CD4-positive, alpha-beta T cell treated with Interleukin-1 beta for 1 hour (primary cell): Measurements from ENCODE around the gene NECTIN3.
A peak's percentile ranks its signal among the peaks of the same experiment; 100 is the strongest.

Experiments
- DNase-seq, 2 donors: peaks; one replicate each; pipeline ENCODE4 v3.0.0-alpha.2; 2020 to 2022

Gene NECTIN3, protein sequence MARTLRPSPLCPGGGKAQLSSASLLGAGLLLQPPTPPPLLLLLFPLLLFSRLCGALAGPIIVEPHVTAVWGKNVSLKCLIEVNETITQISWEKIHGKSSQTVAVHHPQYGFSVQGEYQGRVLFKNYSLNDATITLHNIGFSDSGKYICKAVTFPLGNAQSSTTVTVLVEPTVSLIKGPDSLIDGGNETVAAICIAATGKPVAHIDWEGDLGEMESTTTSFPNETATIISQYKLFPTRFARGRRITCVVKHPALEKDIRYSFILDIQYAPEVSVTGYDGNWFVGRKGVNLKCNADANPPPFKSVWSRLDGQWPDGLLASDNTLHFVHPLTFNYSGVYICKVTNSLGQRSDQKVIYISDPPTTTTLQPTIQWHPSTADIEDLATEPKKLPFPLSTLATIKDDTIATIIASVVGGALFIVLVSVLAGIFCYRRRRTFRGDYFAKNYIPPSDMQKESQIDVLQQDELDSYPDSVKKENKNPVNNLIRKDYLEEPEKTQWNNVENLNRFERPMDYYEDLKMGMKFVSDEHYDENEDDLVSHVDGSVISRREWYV

DNA sequence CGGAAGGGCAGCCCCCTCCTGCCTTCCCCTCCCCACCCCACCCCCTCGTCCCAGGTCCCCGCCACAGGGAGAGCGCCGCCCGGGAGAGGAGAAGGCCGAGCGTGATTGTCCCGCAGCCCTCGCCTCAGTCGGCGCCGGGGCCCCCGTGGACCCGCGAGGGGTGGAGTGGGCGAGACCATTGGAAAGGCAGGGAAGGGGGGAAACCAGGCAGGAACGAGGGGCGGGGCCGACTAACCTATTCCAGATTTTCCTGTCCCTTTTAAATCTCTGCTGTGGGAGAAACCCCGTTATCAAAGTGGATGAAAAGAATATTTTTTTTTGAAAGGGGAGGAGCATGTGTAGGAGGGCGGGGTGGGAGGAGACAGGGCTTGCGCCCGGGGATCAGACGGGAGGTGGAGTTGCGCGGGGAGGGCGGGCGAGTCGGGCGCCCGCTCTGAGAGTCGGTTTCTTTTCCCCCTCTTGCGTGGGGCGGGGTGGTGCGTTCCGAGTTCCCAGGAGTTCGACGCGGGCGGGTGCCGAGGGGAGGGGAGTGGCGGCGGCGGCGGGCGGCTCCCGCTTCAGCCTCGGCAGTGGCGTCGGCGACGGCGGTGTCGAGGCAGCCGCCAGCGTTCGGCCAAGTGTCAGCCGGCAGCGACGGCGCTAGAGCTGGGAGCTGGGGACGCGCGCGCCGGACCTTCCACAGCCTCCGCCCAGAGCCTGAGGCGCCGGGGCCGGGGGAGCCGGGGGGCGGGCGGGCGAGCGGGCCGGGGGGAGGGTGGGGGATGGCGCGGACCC is at the start of gene NECTIN3:
TSS of gene NECTIN3 (plus strand) at position 560 of the 774 bp plus-strand sequence. CDS start at position 762, 202 bp downstream.
- peak; percentile 84 to 91 for DNase-seq

DNA sequence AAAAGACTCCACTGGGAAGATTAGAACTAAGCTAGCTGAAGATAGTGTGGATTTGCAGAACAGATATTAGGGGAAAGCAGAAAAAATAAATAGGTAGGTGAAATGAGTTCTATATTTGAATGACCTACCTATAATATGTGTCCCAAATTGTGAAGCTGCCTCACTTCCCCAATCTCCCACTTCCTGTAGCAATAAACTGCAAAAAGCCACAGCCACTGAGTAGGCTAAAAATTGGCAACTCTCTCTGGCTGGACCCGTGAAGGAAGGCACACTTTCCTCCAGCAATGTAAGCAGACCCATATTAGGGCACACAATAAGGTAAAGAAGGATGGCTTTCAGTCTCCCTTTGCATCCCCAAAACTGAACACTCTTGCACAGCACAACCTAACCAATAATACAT is 43.7 kb upstream of the NECTIN3 start:
- DNase-seq: no peak

DNA sequence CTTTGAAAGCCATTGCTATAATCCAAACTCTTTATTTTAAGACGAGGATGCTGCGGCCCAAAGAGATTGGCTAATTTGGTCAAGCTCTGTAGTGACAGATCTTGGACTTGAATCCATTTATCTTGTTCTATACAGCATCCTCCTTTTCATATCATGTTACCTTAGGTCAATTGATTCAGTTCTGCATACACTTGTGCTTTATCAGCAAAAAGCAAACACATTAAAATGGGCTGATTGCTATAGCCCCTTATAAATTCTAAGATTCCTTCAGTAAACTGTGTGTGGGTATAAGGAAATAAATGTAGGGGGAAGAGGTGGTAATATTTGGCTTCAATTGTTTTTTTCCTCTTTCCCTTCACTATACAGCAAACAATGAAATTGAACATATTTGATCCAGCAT is 40.1 kb upstream of the NECTIN3 start:
- no peak for DNase-seq

DNA sequence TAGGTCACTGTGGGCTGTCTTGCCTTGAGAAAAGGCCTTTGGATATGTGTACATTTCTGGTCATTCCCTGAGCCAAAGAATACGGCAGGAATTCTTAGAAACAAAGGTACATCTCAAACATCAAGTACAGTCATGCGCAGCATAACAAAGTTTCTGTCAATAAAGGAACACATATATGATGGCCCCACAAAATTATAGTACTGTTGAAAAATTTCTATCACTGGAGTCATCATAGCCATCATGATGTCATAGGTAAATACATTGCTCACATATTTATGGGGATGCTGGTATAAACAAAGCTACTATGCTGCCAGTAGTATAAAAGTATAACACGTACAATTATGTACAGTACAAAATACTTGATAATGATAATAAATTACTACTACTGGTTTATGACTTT is 38.9 kb upstream of the NECTIN3 start:
- DNase-seq: no peak

DNA sequence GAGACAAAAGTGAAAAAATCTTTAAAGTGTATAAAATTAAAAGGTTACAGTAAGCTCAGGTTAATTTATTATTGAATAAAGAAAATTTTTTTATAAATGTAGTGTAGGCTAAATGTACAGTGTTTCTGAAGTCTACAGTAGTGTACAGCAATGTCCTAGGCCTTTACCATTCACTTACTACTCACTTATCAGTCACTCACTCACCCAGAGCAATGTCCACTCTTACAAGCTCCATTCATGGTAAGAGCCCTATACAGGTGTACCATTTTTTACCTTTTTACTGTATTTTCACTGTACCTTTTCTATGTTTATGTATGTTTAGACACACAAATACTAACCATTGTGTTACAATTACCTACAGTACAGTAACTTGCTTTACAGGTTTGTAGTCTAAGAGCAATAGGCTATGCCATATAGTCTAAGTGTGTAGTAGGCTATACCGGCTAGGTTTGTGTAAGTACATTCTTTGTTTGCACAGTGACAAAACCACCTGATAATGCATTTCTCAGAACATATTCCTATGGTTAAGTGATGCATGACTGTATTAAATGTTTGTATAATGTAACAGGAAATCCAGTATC is 38.1 kb upstream of the NECTIN3 start:
- no peak for DNase-seq

DNA sequence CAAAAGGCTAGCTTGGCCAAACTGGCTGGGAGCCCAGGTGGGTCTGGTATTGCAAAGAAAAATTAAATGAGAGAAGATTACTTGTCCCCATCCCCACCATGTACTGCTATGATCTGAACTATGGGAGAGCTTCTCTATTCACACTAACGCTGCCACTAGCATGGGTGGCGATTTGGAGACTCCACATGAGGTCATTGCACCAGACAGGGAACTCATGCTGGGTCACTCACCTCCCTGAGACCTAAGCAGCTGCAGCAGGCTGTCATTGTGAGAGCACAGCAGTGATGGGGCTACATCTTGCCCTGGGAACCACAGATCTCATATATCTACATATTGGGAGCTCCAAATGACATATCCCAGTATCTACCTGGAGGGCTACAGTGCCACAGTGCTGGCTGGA is 36.3 kb upstream of the NECTIN3 start:
- no peak for DNase-seq

DNA sequence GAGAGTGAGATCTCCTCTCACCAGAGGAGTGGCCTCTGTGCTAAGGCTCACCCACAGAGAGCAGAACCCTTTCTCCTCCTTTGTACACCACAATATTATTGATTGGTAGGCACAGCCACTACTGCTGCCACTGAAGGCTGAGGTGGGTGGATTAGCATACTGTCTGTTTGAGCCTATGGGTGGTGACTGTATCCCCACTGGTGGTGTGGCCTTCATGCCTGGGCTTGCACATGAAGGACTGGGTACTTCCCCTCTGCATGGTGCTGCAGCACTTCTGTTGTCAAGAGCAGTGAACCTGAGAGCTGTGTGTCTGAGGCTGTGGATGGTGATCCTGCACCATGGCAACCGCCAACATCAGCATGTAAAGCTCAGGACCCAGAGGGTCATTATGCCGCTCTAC is 35.7 kb upstream of the NECTIN3 start:
- no peak for DNase-seq

DNA sequence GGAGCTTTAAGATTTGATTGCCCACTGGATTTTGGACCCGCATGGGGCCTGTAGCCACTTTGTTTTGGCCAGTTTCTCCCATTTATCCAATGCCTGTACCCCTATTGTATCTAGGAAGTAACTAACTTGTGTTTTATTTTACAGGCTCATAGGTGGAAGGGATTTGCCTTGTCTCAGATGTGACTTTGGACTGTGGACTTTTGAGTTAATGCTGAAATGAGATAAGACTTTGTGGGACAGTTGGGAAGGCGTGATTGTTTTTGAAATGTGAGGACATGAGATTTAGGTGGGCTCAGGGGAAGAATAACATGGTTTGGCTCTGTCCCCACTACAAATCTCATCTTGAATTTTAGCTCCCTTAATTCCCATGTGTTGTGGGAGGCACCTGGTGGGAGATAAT is 30.7 kb upstream of the NECTIN3 start:
- no peak for DNase-seq

DNA sequence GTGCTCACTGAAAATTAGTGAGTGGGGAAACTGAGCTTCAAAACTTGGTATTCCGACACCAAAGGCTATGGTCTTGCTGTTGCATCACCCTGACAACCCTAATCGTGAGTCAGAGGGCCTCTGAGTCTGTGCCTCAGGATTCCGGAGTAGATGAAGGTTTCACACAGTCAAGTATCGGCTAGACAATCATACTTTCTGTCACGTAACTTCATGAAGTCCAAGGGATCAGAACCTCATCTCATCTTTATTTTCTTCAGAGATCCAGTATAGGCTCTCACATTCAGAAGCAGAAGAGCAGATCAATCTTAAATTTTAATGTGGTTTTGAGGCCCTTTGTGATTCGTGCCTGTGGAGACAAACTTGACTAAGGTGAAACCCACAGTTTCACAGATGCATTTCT is 26.1 kb upstream of the NECTIN3 start:
- no peak for DNase-seq

DNA sequence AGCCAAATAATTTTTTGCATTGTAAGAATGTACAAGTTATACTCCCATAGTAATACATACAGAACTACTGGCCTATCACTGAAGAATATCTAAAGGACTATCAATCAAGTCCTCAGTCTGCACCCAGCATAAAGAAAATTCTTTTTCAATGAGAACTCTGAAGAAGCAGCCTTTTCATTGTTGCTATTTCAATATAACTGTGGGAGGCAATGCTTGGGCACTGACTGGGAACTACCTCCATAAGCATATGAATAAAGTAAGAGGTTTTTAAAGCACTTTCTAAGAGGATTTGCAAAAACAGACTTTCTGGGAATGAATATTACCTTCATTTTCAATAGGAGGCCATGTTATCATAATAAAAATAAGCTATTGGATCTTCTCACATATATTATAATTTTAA is 24.6 kb upstream of the NECTIN3 start:
- no peak for DNase-seq

DNA sequence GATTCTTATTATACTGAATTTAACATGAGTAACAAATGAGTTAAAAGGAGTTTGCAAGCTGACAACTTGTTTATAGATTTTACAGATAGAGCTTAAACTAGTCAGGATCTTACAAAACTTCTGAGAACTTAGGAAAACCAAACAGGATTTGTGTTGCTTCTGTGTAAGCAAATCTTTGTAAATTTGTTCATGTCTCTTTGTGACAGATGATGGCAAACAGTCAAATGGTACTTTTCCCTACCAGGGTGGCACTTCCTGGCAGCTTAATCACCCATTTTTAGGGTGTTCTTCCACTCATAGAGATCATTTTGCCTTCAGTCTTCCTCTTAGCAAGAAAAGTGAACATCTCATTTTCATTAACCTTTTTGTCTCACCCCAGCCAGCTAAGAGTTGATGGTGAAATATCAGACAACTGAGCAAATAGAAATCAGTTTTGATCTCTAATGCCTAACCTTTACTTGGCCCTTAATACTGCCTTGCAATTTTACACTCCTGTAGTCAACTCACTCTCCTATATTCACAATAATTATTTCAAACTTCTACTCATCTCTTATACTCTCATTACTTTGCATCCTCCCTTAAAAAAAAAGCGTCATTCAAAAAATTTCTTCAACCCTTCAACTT is 23.7 kb upstream of the NECTIN3 start:
- no peak for DNase-seq

DNA sequence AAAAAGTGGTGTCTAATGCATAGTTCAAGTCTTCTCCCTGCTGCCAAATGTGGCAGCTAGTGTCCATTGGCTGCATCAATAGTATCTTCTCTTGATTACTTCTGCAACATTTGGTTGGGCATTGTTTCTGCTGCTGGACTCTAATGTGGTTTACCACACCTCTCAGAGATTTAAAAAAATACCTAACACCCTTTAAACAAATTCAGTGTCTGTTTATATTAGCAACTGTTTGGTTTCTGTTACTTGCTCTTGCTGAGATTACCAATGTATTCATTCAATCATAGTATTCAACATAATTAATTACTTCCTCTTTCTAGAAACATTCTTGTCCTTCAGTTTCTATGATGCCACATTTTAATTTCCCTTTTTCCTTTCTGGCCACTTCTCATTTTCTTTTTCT is 20.3 kb upstream of the NECTIN3 start:
- no peak for DNase-seq

DNA sequence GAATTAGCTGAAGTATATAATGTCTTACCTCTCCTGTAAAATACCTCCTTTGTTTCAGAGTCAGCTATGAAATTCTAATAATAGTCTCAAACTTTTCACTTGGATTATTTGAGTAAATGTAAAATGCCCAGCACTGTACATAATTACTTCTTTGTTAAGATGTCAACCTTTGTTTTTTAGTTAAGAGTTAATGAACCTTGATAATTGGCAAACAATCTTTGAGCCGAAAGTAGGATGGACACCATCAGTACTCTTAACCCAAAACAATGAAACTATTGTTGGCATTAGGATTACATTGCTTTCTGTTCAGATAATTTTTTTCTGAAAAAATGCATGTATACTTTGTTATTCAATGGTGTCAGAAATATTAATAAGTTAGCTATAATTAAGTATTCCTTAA is 3.0 kb upstream of the NECTIN3 start:
- no peak for DNase-seq

DNA sequence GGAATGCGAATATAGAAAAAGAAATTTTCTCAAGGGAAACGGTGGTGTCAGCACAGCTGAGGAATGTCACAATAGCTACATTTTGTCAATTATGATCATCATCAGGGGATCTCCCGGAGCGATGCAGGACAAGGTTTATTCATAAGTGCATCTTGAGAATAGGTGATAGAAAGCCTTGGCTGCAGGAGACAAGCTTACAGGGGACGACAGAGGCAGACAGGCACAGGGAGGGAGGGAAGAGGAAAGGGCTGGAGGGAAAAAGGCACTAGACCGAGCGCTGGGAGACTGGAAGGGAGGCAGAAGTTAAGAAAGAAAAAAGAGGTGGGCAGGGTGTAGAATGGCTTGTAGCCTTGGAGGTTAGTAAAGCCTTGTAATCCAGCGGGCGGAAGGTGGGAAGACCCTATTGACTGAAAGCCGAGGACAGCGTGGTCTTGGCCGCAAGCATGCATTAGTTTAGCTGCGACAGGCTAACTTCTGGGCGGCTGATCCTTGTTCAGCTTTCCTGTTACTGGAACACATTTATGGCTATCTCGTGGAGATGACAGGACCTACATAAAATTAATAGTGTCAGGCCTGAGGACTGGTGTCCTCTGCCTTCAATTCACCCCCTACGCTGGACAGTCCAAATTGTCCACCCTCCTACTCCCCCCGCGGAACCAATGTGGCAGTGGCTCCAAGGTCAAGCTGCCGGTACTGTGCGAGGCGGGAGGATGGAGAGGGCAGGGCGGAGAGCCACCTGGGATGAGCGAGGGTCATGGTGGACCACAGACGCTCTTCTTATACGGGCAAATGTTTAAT is 1.4 kb upstream of the NECTIN3 start:
- DNase-seq: no peak

DNA sequence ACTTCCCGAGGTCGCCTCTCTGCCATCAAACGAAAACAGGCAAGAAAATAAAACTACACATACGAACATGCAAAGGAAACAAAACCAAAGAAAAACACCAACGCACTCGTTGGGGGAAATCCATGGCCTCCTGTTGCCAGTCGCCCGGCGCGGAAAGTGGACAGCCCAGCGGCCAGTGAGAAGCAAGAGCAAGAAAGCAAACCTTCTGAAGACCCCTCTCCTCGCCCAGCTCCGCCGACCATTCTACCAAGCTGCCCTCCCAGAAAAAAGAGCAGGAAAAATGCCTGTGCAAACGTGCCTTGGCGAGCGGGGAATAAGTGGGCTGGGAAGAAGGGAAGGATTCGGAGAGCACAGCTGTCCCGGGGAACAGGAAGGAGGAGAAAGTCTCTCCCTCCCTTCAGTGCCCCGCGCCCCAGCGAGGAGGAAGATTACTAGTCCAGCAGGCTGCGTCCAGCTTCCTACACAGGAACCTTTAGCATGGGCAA is 802 bp upstream of the NECTIN3 start:
- peak in 1 of 2 donors; percentile 32 for DNase-seq

DNA sequence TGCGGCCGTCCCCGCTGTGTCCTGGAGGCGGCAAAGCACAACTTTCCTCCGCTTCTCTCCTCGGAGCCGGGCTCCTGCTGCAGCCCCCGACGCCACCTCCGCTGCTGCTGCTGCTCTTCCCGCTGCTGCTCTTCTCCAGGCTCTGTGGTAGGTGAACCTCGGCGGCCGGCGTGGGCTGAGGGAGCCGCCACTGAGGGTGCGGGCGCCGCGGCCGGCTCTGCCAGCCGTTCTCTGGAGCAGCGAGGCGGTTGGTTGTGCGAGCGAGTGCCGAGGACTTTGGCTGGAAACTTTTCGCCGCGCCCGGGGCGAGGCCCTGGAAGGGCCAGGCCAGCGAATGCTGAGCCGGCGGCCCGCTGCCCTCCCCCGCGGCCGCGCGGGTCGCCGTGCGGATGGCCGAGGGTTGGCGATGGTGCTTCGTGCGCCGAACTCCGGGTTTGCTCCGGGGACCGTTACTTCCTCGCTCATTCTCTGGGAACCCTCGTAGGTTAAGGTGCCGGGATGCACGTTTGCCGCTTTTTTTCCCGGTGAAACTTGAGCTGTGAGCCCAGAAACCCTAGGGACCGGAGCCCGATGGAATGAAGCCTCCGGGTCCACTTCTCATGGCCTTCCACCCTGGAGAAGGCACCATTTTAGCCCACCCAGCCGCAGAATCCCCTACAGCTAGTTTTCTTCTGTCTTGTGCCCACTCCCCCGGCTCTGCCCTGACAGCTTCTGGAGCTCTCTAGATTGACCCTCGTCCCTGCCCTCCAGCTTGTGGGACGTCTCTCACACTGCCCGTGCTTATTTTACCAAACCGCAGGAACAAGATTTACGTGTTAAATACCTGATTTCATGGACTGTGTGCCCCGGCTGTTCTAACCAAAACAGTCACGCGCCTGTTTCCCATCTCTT is 660 bp downstream of the NECTIN3 start:
- no peak for DNase-seq

DNA sequence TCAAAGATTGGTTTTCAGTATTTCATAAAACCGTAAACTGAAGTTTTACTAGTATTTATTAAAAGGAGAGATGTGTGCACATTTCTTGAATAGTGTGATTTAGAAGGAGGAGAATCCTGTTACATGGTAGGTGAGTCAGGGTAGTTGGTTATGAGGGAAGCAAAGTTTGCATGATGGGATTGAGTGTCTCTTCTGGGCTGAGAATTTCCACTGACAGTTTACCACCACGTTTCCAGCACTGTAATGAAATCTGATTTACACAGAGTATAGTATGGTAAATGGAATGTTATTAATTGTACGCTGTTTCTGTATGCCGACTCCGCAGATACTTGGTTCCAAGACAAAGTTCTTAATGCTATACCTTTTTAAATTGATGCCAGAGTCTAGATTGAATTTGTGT is 1.6 kb downstream of the NECTIN3 start:
- no peak for DNase-seq

DNA sequence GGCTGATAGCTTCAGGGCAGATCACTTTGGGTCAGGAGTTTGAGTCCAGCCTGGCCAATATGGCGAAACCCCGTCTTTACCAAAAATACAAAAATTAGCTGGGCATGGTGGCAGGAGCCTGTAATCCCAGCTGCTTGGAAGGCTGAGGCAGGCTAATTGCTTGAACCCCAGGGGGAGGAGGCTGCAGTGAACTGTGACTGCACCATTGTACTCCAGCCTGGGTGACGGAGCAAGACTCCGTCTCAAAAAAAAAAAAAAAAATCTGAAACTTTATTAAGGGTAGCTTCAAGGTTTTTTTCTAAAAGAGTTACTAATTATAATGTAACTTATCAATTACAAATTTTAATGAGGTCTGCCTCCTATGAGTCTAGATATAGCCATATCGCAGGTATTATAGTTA is 5.1 kb downstream of the NECTIN3 start:
- DNase-seq: no peak

DNA sequence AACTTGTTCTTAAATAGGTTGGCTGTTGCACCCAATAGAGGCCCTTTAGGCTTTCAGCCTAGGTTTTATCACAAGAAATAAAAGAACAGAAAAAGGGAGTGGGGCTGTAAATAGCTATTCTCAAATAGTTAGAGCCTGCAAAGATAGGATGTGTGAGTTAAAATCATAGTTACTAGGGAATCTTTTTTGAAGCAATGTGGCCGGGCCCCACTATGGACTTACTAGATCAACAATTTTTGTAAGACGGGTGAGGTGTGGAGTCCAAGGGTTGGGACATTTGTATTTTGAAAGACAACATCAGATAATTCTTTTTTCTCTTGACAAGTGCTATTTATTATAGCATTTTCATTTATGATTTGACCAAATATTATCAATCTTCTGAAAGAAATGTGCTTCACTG is 5.8 kb downstream of the NECTIN3 start:
- DNase-seq: no peak

DNA sequence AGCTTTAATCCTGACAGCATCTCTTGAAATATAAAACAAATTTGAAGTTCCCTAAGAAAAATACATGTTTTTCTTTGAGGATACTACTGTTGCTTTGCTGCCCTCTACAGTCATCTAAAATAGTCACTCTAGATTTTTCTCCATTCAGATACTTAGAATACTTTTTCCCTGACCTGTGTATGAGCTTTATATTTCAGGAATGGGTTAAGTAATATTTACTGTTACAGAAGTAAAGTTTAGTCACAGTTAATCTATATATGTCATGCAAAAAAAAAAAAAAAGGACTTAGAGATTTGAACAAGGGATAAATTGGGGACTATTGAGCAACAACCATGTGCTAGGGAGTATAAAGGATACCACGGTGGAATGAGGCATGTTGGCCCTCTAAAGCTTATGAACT is 8.8 kb downstream of the NECTIN3 start:
- DNase-seq: peak in 1 of 2 donors; percentile 26

DNA sequence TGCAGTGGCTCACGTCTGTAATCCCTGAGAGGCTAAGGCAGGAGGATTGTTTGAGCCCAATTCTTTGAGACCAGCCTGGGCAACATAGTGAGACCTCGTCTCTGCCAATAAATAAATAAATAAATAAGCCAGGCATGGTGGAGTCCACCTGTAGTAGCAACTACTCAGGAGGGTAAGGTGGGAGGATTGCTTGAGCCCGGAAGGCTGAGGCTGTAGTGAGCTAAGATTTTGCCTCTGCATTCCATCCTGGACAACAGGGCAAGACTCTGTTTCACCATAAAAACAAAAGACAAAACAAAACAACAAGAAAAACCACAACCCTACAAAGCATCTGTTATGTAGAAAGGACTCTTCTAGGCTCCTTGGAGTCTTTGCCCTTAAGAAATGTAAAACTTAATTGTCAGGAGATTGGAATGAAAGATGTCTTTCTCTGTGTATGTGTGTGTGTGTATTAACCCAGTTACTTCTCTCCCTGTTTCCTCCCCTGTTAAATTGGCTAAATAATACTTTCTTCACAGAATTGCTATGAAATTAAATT is 9.5 kb downstream of the NECTIN3 start:
- DNase-seq: no peak
